Endometrial microvascular endothelial cells (primary cell): Measurements from ENCODE around the gene ZBTB2. TPM values are rescaled to one million over a fixed set of nuclear protein-coding genes. Genes with fewer than 3 reads are reported as not detected.

Experiments used
- in situ Hi-C: cut with HindIII; loops from 2 replicates; pipeline ENCODE4 v1.10.0; 2017; ENCODE audit warnings: low sequenced_read_pairs, low pct_unique_long_range_greater_than_20kb; ENCODE audit errors: inconsistent ontology term
- total RNA-seq: library from RNA; depleted of rRNA; stranded (reverse); fragments of >200 nt; gene quantifications from one replicate; pipeline ENCODE4 v1.2.3, GENCODE V29; 2015; ENCODE audit errors: inconsistent ontology term

ZBTB2 gene
- 11.2 TPM for total RNA-seq

GRCh38 chr6:151391471-151392413, at the start of gene ZBTB2:
Gene ZBTB2 (minus strand): TSS chr6:151391559. CDS start chr6:151373637, 17,922 bp downstream.
- in situ Hi-C loops: no loop called here

GRCh38 chr6:151440930-151441329, 49.6 kb upstream of the ZBTB2 start:
- in situ Hi-C loops: no loop called here

GRCh38 chr6:151440498-151440897, 49.1 kb upstream of the ZBTB2 start:
- in situ Hi-C loops: no loop called here

GRCh38 chr6:151437401-151437800, 46.0 kb upstream of the ZBTB2 start:
- in situ Hi-C loops: no loop called here

GRCh38 chr6:151436802-151437201, 45.4 kb upstream of the ZBTB2 start:
- in situ Hi-C loops: no loop called here

- in situ Hi-C loops: no loop called here
These were observed 44.9 kb upstream of the ZBTB2 start for GRCh38 chr6:151436300-151436699.

- in situ Hi-C loops: no loop called here
These were observed 43.0 kb upstream of the ZBTB2 start for GRCh38 chr6:151434369-151434768.

- in situ Hi-C loops: no loop called here
These were observed 41.3 kb upstream of the ZBTB2 start for GRCh38 chr6:151432651-151433050.

- in situ Hi-C loops: no loop called here
These were observed 40.0 kb upstream of the ZBTB2 start for GRCh38 chr6:151431337-151431736.

- in situ Hi-C loops: no loop called here
These were observed 39.5 kb upstream of the ZBTB2 start for GRCh38 chr6:151430886-151431285.

- in situ Hi-C loops: no loop called here
These were observed 36.9 kb upstream of the ZBTB2 start for GRCh38 chr6:151428093-151428735.

- in situ Hi-C loops: no loop called here
These were observed 34.2 kb upstream of the ZBTB2 start for GRCh38 chr6:151425561-151425960.

GRCh38 chr6:151422981-151423380, 31.6 kb upstream of the ZBTB2 start:
- in situ Hi-C loops: no loop called here

GRCh38 chr6:151417477-151417876, 26.1 kb upstream of the ZBTB2 start:
- in situ Hi-C loops: no loop called here

- in situ Hi-C loops: no loop called here
These were observed 23.4 kb upstream of the ZBTB2 start for GRCh38 chr6:151414641-151415260.

- in situ Hi-C loops: no loop called here
These were observed 22.2 kb upstream of the ZBTB2 start for GRCh38 chr6:151413372-151414145.

GRCh38 chr6:151412909-151413308, 21.6 kb upstream of the ZBTB2 start:
- in situ Hi-C loops: no loop called here

- in situ Hi-C loops: no loop called here
These were observed 18.3 kb upstream of the ZBTB2 start for GRCh38 chr6:151409679-151410078.

- in situ Hi-C loops: no loop called here
These were observed 17.9 kb upstream of the ZBTB2 start for GRCh38 chr6:151409260-151409659.
